ENCODE data around the gene KLHL40. TPM values are rescaled to one million over a fixed set of nuclear protein-coding genes. Genes with fewer than 3 reads are reported as not detected.
A peak's percentile ranks its signal among the peaks of the same experiment; 100 is the strongest.

The KLHL40 gene
- total RNA-seq, 1 experiment from 2014 or later = not detected

DNA sequence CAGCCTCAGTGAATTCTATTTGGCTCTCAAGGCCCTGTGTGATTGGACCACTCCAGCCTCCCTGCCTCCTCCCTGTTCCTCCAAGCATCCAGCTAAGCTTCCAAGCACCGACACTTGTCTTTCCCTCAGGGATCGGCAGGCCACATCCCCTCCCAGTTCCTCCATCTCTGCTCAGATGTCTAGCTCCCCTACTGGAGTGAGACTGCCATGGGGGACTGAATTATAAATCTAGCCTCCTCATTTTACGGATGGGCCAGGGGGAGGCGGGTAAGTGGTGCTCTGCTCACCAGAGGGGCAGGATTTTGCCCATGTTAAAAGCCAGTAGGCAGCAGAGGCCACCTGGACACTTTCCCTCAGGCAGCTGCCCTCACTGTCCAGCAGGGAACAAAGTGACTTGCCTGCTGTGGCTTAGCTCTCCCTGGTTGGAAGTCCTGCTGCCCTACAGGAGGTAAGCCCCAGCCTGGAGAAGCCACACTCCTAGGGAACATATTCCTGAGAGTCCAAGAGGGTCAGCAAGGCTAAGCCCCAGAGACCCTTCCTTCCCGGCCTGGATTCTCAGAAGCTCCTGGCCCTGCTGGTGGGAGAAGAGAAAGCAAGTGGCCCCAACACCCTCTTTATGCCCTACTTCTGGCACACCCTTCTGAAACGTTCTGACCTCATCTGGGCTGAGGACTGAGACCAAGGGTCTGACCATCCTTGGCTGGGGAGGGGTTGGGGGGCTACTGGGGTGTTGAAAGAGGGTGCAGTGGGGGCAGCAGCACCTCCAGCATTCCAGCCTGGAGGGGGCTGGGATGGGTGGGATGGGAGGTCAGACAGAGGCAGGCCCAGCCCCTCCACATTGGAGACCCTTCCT, 26.4 kb downstream of the KLHL40 start:
- ChIA-PET CTCF (no interaction called here), POLR2A (ENCODE audit: low non-redundant PET) (no interaction called here)
- Histone ChIP-seq H3K4me3 (ENCODE audit: low read depth, low read length, poor library complexity, severe bottlenecking) (no peak overlapping the region), H3K27ac (ENCODE audit: low read depth, low read length, poor library complexity, severe bottlenecking) (no peak overlapping the region), H3K27me3 (replicated peaks; ENCODE audit: insufficient read depth, low read depth, low read length, poor library complexity) (no peaks in the 10 kb centered on the region), H3K36me3 (ENCODE audit: insufficient read depth, low read length, poor library complexity, severe bottlenecking) (no peaks in the 10 kb centered on the region), H3K4me1 (ENCODE audit: insufficient read depth, low read length, poor library complexity, severe bottlenecking) (no peaks in the 10 kb centered on the region), H3K9me3 (ENCODE audit: low read depth, low read length, poor library complexity, severe bottlenecking) (no peaks in the 10 kb centered on the region)
- peak; percentile 0 for DNase-seq (ENCODE audit: low spot score)
- no TSS peak for BruUV-seq (replicated peaks)
- intact Hi-C loops (cut with micrococcal nuclease; ENCODE audit: unreplicated experiment) = no loop called here
- TF ChIP-seq CTCF (conservative IDR thresholded peaks at IDR 0.05; ENCODE audit: low read depth, low read length) (no peak), EZH2 (IDR thresholded peaks at IDR 0.05; ENCODE audit: borderline replicate concordance, low read depth, low read length, poor library complexity, severe bottlenecking) (no peak)

GRCh38 chr3:42712344-42712648, 27.0 kb downstream of the KLHL40 start:
- H3K36me3 ChIP-seq (ENCODE audit: insufficient read depth, low read length, poor library complexity, severe bottlenecking) = no peaks in the 10 kb centered on the region
- H3K4me1 ChIP-seq (ENCODE audit: insufficient read depth, low read length, poor library complexity, severe bottlenecking) = no peaks in the 10 kb centered on the region
- no peak overlapping the region for H3K27ac ChIP-seq (ENCODE audit: low read depth, low read length, poor library complexity, severe bottlenecking)
- intact Hi-C loops (cut with micrococcal nuclease; ENCODE audit: unreplicated experiment) = no loop called here
- no peak for DNase-seq (ENCODE audit: low spot score)
- H3K4me3 ChIP-seq (ENCODE audit: low read depth, low read length, poor library complexity, severe bottlenecking) = no peak overlapping the region
- no peaks in the 10 kb centered on the region for H3K27me3 ChIP-seq (replicated peaks; ENCODE audit: insufficient read depth, low read depth, low read length, poor library complexity)
- H3K9me3 ChIP-seq (ENCODE audit: low read depth, low read length, poor library complexity, severe bottlenecking) = no peaks in the 10 kb centered on the region
- ChIA-PET CTCF (no interaction called here), POLR2A (ENCODE audit: low non-redundant PET) (no interaction called here)
- TF ChIP-seq CTCF (conservative IDR thresholded peaks at IDR 0.05; ENCODE audit: low read depth, low read length) (no peak), EZH2 (IDR thresholded peaks at IDR 0.05; ENCODE audit: borderline replicate concordance, low read depth, low read length, poor library complexity, severe bottlenecking) (no peak)
- BruUV-seq (replicated peaks) = no TSS peak

GRCh38 chr3:42712688-42713372, 27.5 kb downstream of the KLHL40 start:
- BruUV-seq (replicated peaks) = no TSS peak
- intact Hi-C loops (cut with micrococcal nuclease; ENCODE audit: unreplicated experiment) = no loop called here
- TF ChIP-seq CTCF (conservative IDR thresholded peaks at IDR 0.05; ENCODE audit: low read depth, low read length) (no peak), EZH2 (IDR thresholded peaks at IDR 0.05; ENCODE audit: borderline replicate concordance, low read depth, low read length, poor library complexity, severe bottlenecking) (no peak)
- Histone ChIP-seq H3K4me1 (ENCODE audit: insufficient read depth, low read length, poor library complexity, severe bottlenecking) (no peaks in the 10 kb centered on the region), H3K27ac (ENCODE audit: low read depth, low read length, poor library complexity, severe bottlenecking) (no peak overlapping the region), H3K27me3 (replicated peaks; ENCODE audit: insufficient read depth, low read depth, low read length, poor library complexity) (no peaks in the 10 kb centered on the region), H3K36me3 (ENCODE audit: insufficient read depth, low read length, poor library complexity, severe bottlenecking) (no peaks in the 10 kb centered on the region), H3K9me3 (ENCODE audit: low read depth, low read length, poor library complexity, severe bottlenecking) (no peaks in the 10 kb centered on the region), H3K4me3 (ENCODE audit: low read depth, low read length, poor library complexity, severe bottlenecking) (no peak overlapping the region)
- DNase-seq (ENCODE audit: low spot score) = no peak
- CTCF ChIA-PET = no interaction called here
- POLR2A ChIA-PET (ENCODE audit: low non-redundant PET) = no interaction called here
